ENCODE measurements around the gene PIK3R1. TPM values are rescaled to one million over a fixed set of nuclear protein-coding genes. Genes with fewer than 3 reads are reported as not detected.

Gene PIK3R1
- total and polyA plus RNA-seq, 2 of the 4 experiments (the other 2 are of a cell fraction), result 2.4 to 9.3 TPM

GRCh38 chr5:68215898-68216244 is 315 bp downstream of the PIK3R1 start:
- H4K5ac ChIP-seq (ENCODE audit: low read depth, low read length), result peak overlapping the region; percentile 13; the same call in 1 of the 2 replicates
- peaks cover 15 to 27% of the 10 kb centered on the region in 2 experiments for H3K79me1 ChIP-seq (ENCODE audit: low read depth in 1 of 2, low read length in 2 of 2)
- H2BK20ac ChIP-seq (ENCODE audit: low read depth, low read length), result no peak overlapping the region
- H2AFZ ChIP-seq (replicated peaks; ENCODE audit: low read length, poor library complexity), result peak overlapping the region; percentile 96
- H3K4me3 ChIP-seq (ENCODE audit: insufficient read depth, low read depth, low read length), result peak overlapping the region; percentile 83
- H3K4me2 ChIP-seq (ENCODE audit: low read depth, low read length), result peak overlapping the region; percentile 97
- H4K8ac ChIP-seq (ENCODE audit: low read depth in 2 of 2, low read length in 2 of 2), result peak overlapping the region in 1 of 2 experiments; percentile 23; a peak in 1 of 4 replicates
- H3K14ac ChIP-seq (replicated peaks; ENCODE audit: low read depth, low read length), result no peak overlapping the region
- peak overlapping the region; percentile 94 for H2AK9ac ChIP-seq (replicated peaks; ENCODE audit: low read depth, low read length, poor library complexity)
- TF ChIP-seq MXI1 (IDR thresholded peaks at IDR 0.05; ENCODE audit: borderline replicate concordance, low read depth, low read length) (peak; percentile 4; the same call in 1 of the 2 replicates), RFX5 (IDR thresholded peaks at IDR 0.05; ENCODE audit: low read depth, low read length) (no peak)
- intact Hi-C loops (cut with micrococcal nuclease), result loop anchor here (2.0 to 10.0 kb wide), 5 partner anchors 36 to 241 kb away; no protein-coding TSS in a partner anchor
- peak overlapping the region; percentile 56; the same call in 1 of the 2 replicates for H3K23ac ChIP-seq (ENCODE audit: low read depth, low read length)
- ChIA-PET POLR2A (ENCODE audit: unreplicated experiment) (no interaction called here), CTCF (interaction anchor here (0.6 to 1.7 kb wide), 5 partner anchors 17 to 209 kb away, joined by 3 to 4 read pairs (median 3); no protein-coding TSS in a partner anchor)
- peak overlapping the region; percentile 74 for H2BK5ac ChIP-seq (ENCODE audit: low read depth, low read length, poor library complexity, severe bottlenecking)
- peak overlapping the region; percentile 53; the same call in 1 of the 2 replicates for H3K4ac ChIP-seq (ENCODE audit: low read depth, low read length)
- no TSS peak for BruUV-seq (replicated peaks)
- no peaks in the 10 kb centered on the region for H3K9me1 ChIP-seq (ENCODE audit: insufficient read depth, low read length)
- peak overlapping the region; percentile 84 for H3K9ac ChIP-seq (ENCODE audit: low read depth, low read length)
- H3K18ac ChIP-seq (ENCODE audit: low read depth, low read length), result peak overlapping the region; percentile 28; the same call in 1 of the 2 replicates
- H2BK15ac ChIP-seq (ENCODE audit: low read depth, low read length), result no peak overlapping the region
- H3K27me3 ChIP-seq (ENCODE audit: control insufficient read depth, insufficient read depth, low read length), result no peaks in the 10 kb centered on the region
- H3K9me3 ChIP-seq (ENCODE audit: control insufficient read depth, insufficient read depth, low read length), result peaks cover under 1% of the 10 kb centered on the region
- ATAC-seq (ENCODE audit: low read depth) (peak; percentile 55), DNase-seq (peak; percentile 48)
- H3K36me3 ChIP-seq (ENCODE audit: control insufficient read depth, insufficient read depth, low read length), result no peaks in the 10 kb centered on the region
- 2% methylated on average over 8 of the region's 38 CpGs; no CpG with 5 or more reads in 1 of the 2 experiments for WGBS, 2 experiments (ENCODE audit: extremely low coverage in 2 of 2, insufficient read length in 1 of 2)
- in situ Hi-C loops (cut with MboI; ENCODE audit: low sequenced_read_pairs), result no loop called here
- H3K4me1 ChIP-seq (ENCODE audit: control insufficient read depth, insufficient read depth, low read length), result peaks cover 2% of the 10 kb centered on the region; the same call in 1 of the 2 replicates
- H3K27ac ChIP-seq (ENCODE audit: insufficient read depth, low read length), result peak overlapping the region; percentile 87
- no peak overlapping the region; the same call in 1 of the 2 replicates for H3K56ac ChIP-seq (ENCODE audit: extremely low read depth, insufficient read depth, low read length)
- peaks cover 12% of the 10 kb centered on the region; the same call in 1 of the 2 replicates for H4K20me1 ChIP-seq (ENCODE audit: insufficient read depth, low read length)
- peak overlapping the region; percentile 19 for H2BK120ac ChIP-seq (ENCODE audit: low read depth, low read length)
- H4K91ac ChIP-seq (ENCODE audit: insufficient read depth, low read depth, low read length), result peak overlapping the region; percentile 24; the same call in 1 of the 2 replicates
- no peak overlapping the region for H2AK5ac ChIP-seq (ENCODE audit: low read depth, low read length)
- dilution Hi-C loops (cut with HindIII; ENCODE audit: low sequenced_read_pairs, unreplicated experiment), result no loop called here
